Omental fat pad (tissue), 4 donors: ENCODE results near the gene NR6A1. TPM values are rescaled to one million over a fixed set of nuclear protein-coding genes. Genes with fewer than 3 reads are reported as not detected.

Experiments used
- ATAC-seq: fragments of 150-250 bp; one replicate; pipeline ENCODE4 v1.9.1; 2016; ENCODE audit warnings: mild to moderate bottlenecking, moderate library complexity; ENCODE audit not compliant: low FRiP score
- DNase-seq: peaks from one replicate; pipeline ENCODE4 v3.0.0-alpha.2; 2019; ENCODE audit warnings: low spot score
- CTCF ChIP-seq, 3 donors: fragments of 450-650 bp; IDR thresholded peaks; one replicate each; pipeline ENCODE4 v1.5.1; 2016 to 2017; ENCODE audit warnings: antibody characterized with exemption in 3 of 3, mild to moderate bottlenecking in 3 of 3, moderate library complexity in 2 of 3
- total RNA-seq, 4 donors: library from RNA; depleted of rRNA; stranded (reverse); fragments of >200 nt; gene quantifications; one replicate each; pipeline ENCODE4 v1.1.0, GENCODE V29; 2016

Gene NR6A1
- total RNA-seq, 4 donors from 2014 or later, result 0.95 to 1.2 (median 1.0) TPM

GRCh38 chr9:124769549-124770358 is 1.4 kb downstream of the NR6A1 start:
- ATAC-seq, result no peak
- no peak for TF ChIP-seq CTCF (IDR thresholded peaks at IDR 0.05)
- no peak for DNase-seq

GRCh38 chr9:124768750-124769548 is 2.2 kb downstream of the NR6A1 start:
- DNase-seq (no peak), ATAC-seq (no peak)
- no peak for TF ChIP-seq CTCF (IDR thresholded peaks at IDR 0.05)

- DNase-seq (no peak), ATAC-seq (no peak)
- no peak for TF ChIP-seq CTCF (IDR thresholded peaks at IDR 0.05)
These were observed 2.8 kb downstream of the NR6A1 start for GRCh38 chr9:124768334-124768733.

- no peak for ATAC-seq
- DNase-seq, result no peak
These were observed 3.3 kb downstream of the NR6A1 start for GRCh38 chr9:124767821-124768220.

GRCh38 chr9:124766815-124767554 is 4.1 kb downstream of the NR6A1 start:
- DNase-seq (no peak), ATAC-seq (no peak)
- no peak for TF ChIP-seq CTCF (IDR thresholded peaks at IDR 0.05)

More at GRCh38 chr9:124767821-124768220, 3.3 kb downstream of the NR6A1 start:
- no peak for TF ChIP-seq CTCF (IDR thresholded peaks at IDR 0.05)

GRCh38 chr9:124766326-124766725 is 4.8 kb downstream of the NR6A1 start:
- ATAC-seq (no peak), DNase-seq (no peak)
- no peak for TF ChIP-seq CTCF (IDR thresholded peaks at IDR 0.05)
